HG03280 (cell line): ENCODE measurements around the gene HNRNPA3.
A peak's percentile ranks its signal among the peaks of the same experiment; 100 is the strongest.
"Not testable (repeated sequence)": the region's sequence is repeated elsewhere in the genome, so short reads cannot be mapped to it uniquely, and the experiment has no call there.

Source experiments
- ATAC-seq: cut with Tn5 transposase; IDR thresholded peaks from one replicate; pipeline ENCODE4 v1.9.1; 2021; ENCODE audit warnings: mild to moderate bottlenecking, moderate library complexity; ENCODE audit not compliant: unreplicated experiment

HNRNPA3 gene

GRCh38 chr2:177188482-177189469 lies 23.8 kb upstream of the HNRNPA3 start:
- ATAC-seq, result no peak

DNA sequence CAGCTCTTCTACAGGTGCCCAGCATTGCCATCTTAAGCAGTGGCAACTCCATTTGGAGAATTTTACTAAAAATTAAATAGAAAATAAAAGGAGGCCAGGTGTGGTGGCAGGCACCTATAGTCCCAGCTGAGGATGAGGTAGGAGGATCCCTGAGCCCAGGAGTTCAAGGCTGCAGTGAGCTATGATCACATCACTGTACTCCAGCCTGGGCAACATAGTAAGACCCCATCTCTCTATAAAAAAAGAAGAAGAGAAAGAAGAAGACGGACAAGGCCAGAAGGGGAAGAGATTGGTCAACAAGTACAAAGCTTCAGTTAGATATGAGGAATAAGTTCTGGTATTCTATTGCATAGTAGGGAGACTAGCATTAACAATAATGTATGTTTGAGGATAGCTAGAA lies 21.7 kb upstream of the HNRNPA3 start:
- ATAC-seq, result no peak

DNA sequence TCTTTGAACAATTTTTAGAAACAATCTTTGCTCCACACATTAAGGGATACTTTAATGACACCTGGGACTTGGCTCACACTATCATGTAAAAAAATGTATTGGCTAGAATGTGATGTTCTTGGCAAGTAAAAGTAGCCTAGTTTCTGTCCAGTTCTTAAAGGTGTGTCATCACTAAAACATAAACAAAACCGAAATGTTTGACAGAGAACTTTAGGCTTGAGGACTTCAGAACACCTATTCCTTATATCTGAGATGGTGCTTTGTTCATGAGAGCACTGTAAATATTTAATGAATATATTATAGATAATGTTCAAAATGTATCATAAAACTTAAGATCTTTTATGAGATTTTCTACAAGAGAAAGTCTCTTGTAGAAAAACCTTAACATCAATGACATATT lies 19.8 kb upstream of the HNRNPA3 start:
- peak; percentile 53 for ATAC-seq

- ATAC-seq, result peak; percentile 65
Measured at GRCh38 chr2:177193240-177193639, 19.4 kb upstream of the HNRNPA3 start.

DNA sequence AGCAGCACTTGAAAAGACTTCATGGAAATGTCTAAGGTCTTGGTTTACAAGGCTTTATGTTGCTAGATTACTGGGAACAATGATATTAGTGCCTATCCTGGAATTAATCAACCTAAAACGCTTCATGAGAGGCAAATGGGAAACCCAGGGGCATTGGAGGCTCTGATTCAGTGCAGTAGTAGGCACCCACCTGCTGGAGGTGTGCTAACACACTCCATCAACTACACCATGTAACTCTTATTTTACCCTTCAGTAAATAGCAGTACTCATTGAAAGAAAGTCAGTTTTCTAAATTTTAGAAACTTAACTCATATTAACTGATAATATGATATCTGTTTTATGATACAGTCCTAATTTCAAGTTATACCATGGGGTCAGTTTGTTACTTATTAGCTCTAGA lies 17.4 kb upstream of the HNRNPA3 start:
- no peak for ATAC-seq

GRCh38 chr2:177200419-177200818 lies 12.2 kb upstream of the HNRNPA3 start:
- ATAC-seq, result not testable (repeated sequence)

DNA sequence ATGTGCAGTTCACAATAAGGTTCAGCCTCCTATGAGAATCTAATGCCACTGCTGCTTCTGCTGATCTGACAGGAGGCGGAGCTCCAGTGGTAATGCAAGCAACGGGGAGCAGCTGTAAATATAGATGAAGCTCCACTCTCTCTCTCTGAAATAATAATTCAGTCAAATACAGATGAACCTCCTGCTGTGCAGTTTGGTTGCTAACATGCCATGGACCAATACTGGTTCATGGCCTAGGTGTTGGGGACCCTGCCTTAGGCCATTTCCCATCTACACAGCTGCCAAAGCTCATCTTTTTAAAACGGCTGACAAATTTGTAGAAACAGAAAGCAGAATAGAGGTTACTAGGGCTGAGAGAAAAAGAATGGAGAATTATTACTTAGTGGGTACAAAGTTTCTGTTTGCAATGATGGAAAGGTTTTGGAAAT lies 10.7 kb upstream of the HNRNPA3 start:
- no peak for ATAC-seq

GRCh38 chr2:177204417-177204816 lies 8.2 kb upstream of the HNRNPA3 start:
- ATAC-seq, result no peak

DNA sequence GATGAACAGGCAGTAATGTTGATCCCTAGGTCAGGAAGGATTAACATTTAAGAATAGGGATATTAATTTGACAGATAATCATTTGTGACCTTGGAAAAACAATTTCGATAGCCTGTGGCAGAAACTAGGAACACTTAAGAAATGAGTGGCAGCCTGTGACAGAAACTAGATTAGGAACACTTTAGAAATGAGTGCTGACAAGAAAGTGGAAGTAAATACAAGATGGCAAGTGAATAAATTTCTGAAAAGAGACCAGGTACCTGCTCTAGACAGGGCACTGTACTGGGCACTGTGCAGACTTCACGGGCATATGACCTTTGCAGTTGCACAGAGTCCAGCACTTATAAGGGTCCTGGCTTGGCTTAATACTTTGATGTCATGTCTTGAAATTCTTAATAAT lies 5.5 kb upstream of the HNRNPA3 start:
- ATAC-seq, result peak; percentile 64

DNA sequence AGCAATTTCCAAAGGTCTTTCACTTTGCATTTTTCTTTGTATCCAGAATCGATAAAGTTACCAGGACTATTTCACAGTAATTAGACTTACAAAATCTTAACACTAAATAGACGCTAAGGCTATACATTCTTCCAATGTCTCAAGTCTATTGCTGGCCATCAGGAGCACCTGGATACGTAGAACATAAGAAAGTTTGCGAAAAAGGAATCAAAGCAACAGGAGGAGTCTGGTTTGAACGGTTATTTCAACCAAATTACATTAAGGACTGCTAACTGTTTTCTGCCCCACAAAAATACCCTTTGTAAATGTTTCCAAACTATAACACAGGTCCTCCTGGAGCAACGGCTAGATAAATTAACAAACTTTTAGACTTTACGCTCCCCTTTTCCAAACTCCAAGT lies 1.4 kb upstream of the HNRNPA3 start:
- ATAC-seq, result no peak

- ATAC-seq, result no peak
Measured at GRCh38 chr2:177211576-177212105, 953 bp upstream of the HNRNPA3 start.

DNA sequence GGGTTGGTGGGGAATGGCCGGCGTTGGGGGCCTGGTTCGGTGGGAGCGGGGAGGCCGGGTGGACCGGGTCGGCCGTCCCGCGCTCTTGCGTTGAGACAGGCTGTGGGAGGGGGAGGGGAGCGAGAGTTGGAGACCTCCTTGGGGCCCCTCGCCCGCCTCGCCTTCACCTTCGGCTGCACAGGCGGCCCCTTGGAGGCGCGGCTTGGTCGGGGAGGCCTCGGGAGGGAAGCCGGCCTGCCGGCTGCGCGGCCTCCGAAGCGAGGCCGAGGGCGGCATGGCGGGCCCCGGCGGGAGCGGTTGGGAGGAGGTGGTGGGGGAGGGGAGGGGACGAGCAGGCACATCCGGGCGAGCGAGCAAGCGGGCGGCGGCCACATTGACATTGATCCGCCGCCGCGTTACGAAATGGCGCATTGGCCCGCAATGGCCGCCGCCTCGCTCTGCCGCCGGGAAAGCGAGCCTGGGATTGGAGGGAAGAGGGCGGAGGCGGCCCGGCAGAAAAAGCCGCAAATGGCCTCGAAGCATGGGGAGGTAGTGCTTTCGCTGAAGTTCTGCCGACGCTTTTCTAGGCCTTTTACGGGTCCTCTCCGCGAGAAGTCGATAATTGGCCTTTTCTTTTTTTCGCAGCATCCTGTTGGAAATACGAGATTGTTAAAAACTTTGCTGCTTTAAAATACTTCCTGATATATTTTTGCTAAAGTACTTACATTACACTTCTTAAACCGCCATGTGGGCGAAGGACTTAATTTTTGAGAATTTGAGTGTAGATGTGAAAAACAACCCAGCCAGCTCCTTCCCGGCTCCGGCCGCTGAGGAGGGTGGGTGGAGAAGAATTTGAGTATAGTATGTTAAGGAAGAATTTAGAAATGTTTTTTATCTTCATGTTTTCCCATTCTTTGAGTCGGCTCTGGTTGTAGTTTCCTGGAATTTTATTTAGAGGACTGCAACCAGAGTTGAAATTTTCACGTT lies 580 bp downstream of the HNRNPA3 start:
- ATAC-seq, result peak; percentile 51

GRCh38 chr2:177217247-177217843 lies 4.8 kb downstream of the HNRNPA3 start:
- ATAC-seq, result no peak

DNA sequence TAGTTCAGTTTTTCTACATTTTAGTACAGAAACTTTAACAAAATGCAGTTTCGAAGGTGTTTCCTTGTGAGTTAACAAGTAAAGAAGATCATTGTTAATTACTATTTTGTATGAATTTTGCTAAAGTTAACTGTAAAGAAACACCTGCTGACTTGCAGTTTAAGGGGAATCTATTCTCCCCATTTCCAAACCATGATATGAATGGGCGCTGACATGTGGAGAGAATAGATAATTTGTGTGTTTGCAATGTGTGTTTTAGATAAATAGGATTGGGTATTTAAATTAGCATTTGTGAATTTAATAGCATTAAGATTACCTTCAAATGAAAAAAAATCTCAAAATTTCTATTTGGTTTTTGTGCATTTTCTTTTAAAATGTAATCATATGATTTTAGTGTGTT lies 7.2 kb downstream of the HNRNPA3 start:
- ATAC-seq, result not testable (repeated sequence)

DNA sequence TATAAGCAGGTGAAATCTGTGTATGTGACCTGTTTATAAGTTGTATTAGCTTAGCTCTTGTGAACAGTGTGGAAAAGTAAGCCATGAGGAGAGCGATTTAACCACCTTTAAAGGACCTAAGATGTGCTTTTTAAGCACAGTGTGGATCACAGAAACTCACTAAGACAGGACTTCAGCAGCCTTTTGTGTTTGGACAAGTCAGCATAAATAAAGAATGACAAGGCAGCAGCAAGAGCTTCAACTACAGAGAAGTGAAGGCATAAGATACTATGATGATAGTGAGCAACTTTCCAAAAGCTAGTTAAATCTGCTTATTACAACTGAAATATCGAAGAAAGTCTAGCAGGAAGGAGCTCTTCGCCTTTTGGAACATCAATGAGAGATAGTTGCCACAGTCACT lies 8.9 kb downstream of the HNRNPA3 start:
- no peak for ATAC-seq

DNA sequence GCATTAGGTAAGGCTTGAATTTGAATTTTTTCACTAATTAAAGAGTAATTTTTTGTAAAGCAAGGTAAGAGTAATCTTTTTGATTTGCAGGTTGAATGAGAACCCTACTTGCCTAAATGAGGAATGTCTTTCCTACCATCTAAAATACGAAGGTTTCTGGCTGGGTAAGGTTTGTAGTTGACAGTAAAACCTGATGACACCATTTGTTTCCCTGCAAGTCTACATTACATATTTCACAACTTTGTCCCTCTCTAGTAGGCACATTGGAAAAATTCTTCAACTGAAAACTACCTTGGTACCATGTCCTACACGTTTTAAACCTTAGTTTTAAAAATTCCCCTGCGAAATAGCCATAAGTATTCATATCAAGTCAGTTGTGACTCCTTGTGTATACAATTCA lies 9.4 kb downstream of the HNRNPA3 start:
- ATAC-seq, result no peak

GRCh38 chr2:177223436-177223835 lies 10.8 kb downstream of the HNRNPA3 start:
- ATAC-seq, result not testable (repeated sequence)

DNA sequence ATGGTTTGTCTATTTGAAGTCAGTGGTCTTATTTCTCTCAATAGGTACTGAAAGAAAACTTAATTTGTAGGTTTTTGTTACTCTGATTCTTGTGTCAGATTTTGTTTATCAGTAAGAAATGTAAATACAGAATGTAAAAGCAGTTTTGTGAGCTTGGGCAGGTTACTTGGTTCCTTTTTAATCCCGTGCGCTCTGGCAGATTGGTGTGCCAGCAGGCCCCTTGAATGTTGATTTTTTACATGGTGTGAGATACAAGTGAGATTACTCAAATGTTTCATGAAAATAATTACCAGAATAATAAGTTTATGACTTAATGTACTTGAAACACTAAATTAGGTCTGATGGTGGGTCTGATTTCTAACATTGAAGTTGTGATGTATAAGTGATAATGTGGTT lies 13.4 kb downstream of the HNRNPA3 start:
- no peak for ATAC-seq

- no peak for ATAC-seq
Measured at GRCh38 chr2:177229442-177230242, 17.0 kb downstream of the HNRNPA3 start.

DNA sequence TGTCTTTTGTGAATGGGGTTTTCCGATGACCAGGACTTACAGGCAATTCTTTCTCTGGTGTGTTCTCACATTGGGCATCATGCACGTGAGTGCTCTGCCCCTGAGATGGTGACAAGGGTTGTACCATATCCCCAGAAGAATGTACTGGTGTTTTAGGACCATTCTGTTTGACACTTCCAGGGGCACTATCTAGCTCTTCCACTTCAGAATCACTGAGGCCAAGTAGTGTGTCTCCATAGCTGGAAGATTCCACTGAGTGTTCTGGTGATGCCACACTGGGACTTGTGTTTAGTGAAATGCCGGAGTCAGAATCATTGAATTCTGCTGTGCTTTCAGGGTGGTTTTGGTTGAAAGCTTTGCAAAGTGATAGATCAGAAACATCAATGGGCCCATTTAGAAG lies 18.7 kb downstream of the HNRNPA3 start:
- no peak for ATAC-seq
